Measurements from ENCODE around the gene TBC1D10A.

- TF ChIP-seq CTCF (IDR thresholded peaks at IDR 0.05 in 2 of 3, conservative IDR thresholded peaks at IDR 0.05 in 1 of 3; ENCODE audit: borderline replicate concordance in 1 of 3, insufficient read depth in 1 of 3, low read depth in 2 of 3, low read length in 2 of 3) (no peak), RAD21 (IDR thresholded peaks at IDR 0.05; ENCODE audit: low read depth) (no peak; the same call in 1 of the 2 replicates)
These were observed 14.7 kb downstream of the TBC1D10A start for GRCh38 chr22:30312053-30312452.

All from HCT116 (cell line).